Trophoblast cell (in vitro differentiated cells and primary cell): ENCODE measurements around the gene KRT32.

Source experiments
- DNase-seq, 2 donors: peaks; one replicate each; pipeline ENCODE4 v3.0.0-alpha.2; 2016
- H2AFZ ChIP-seq: 2 replicates; pipeline ENCODE4 v1.6.1; 2013; ENCODE audit warnings: low read length, moderate library complexity, mild to moderate bottlenecking; ENCODE audit not compliant: insufficient read depth, poor library complexity
- H2AK5ac ChIP-seq: 2 replicates; pipeline ENCODE4 v1.6.1; 2013; ENCODE audit warnings: mild to moderate bottlenecking, low read length
- H2BK120ac ChIP-seq: 2 replicates; pipeline ENCODE4 v1.6.1; 2013; ENCODE audit warnings: low read length, mild to moderate bottlenecking, moderate library complexity; ENCODE audit not compliant: insufficient read depth, poor library complexity
- H2BK12ac ChIP-seq: 2 replicates; pipeline ENCODE4 v1.6.1; 2013; ENCODE audit warnings: mild to moderate bottlenecking, low read length, moderate library complexity
- H2BK5ac ChIP-seq: 2 replicates; pipeline ENCODE4 v1.6.1; 2013; ENCODE audit warnings: low read length, low read depth, moderate library complexity, mild to moderate bottlenecking; ENCODE audit not compliant: poor library complexity
- H3K14ac ChIP-seq: 2 replicates; pipeline ENCODE4 v1.6.1; 2013; ENCODE audit warnings: mild to moderate bottlenecking, low read length
- H3K18ac ChIP-seq: 2 replicates; pipeline ENCODE4 v1.6.1; 2013; ENCODE audit warnings: mild to moderate bottlenecking, low read length
- H3K23ac ChIP-seq: 2 replicates; pipeline ENCODE4 v1.6.1; 2013; ENCODE audit warnings: low read length
- H3K27ac ChIP-seq: 2 replicates; pipeline ENCODE4 v1.5.1; 2013; ENCODE audit warnings: low read depth, mild to moderate bottlenecking, inconsistent platforms, low read length, moderate library complexity
- H3K27me3 ChIP-seq: 2 replicates; pipeline ENCODE4 v1.6.1; 2013; ENCODE audit warnings: inconsistent platforms, mild to moderate bottlenecking, low read length, moderate library complexity; ENCODE audit not compliant: insufficient read depth
- H3K36me3 ChIP-seq, 2 experiments: 1 replicate in 1 of 2; 2 replicates in 1 of 2; pipeline ENCODE4 v1.6.1; 2013; ENCODE audit warnings: low read length in 2 of 2, mild to moderate bottlenecking in 2 of 2, moderate library complexity in 1 of 2; ENCODE audit not compliant: insufficient read depth in 2 of 2, control insufficient read depth in 1 of 2
- H3K4ac ChIP-seq: 2 replicates; pipeline ENCODE4 v1.6.1; 2013; ENCODE audit warnings: low read depth, mild to moderate bottlenecking, low read length, moderate library complexity
- H3K4me1 ChIP-seq, 2 experiments: 1 replicate in 1 of 2; 2 replicates in 1 of 2; pipeline ENCODE4 v1.6.1; 2013; ENCODE audit warnings: low read length in 2 of 2, mild to moderate bottlenecking in 2 of 2, moderate library complexity in 1 of 2; ENCODE audit not compliant: insufficient read depth in 2 of 2, control insufficient read depth in 1 of 2
- H3K4me2 ChIP-seq: 2 replicates; pipeline ENCODE4 v1.6.1; 2013; ENCODE audit warnings: inconsistent platforms, mild to moderate bottlenecking, low read length, moderate library complexity
- H3K4me3 ChIP-seq: 2 replicates; pipeline ENCODE4 v1.5.1; 2013; ENCODE audit warnings: mild to moderate bottlenecking, low read depth, low read length, inconsistent platforms
- H3K79me1 ChIP-seq: one replicate; pipeline ENCODE4 v1.6.1; 2013; ENCODE audit warnings: low read length
- H3K79me2 ChIP-seq: 2 replicates; pipeline ENCODE4 v1.6.1; 2013; ENCODE audit warnings: low read length, mild to moderate bottlenecking; ENCODE audit not compliant: control insufficient read depth, insufficient read depth, poor library complexity
- H3K9ac ChIP-seq: 2 replicates; pipeline ENCODE4 v1.6.1; 2013; ENCODE audit warnings: mild to moderate bottlenecking, low read length
- H3K9me3 ChIP-seq: 2 replicates; pipeline ENCODE4 v1.6.1; 2013; ENCODE audit warnings: low read depth, mild to moderate bottlenecking, control low read depth, inconsistent platforms, low read length; ENCODE audit not compliant: insufficient read depth
- H4K12ac ChIP-seq: 2 replicates; pipeline ENCODE4 v1.6.1; 2013; ENCODE audit warnings: low read depth, mild to moderate bottlenecking, low read length, moderate library complexity
- H4K8ac ChIP-seq: 2 replicates; pipeline ENCODE4 v1.6.1; 2013; ENCODE audit warnings: low read depth, mild to moderate bottlenecking, low read length, moderate library complexity
- H4K91ac ChIP-seq: one replicate; pipeline ENCODE4 v1.6.1; 2013; ENCODE audit warnings: low read depth, mild to moderate bottlenecking, low read length, moderate library complexity
- WGBS: extraction: QIAGEN DNeasy Blood & Tissue Kit; methylation state at CpG from one replicate; pipeline ENCODE4 v1.1.7; 2013; ENCODE audit warnings: missing lambda C conversion rate; ENCODE audit not compliant: insufficient read length, insufficient coverage; ENCODE audit errors: extremely low coverage; 5-methylcytosine and 5-hydroxymethylcytosine counted together

KRT32 gene

DNA sequence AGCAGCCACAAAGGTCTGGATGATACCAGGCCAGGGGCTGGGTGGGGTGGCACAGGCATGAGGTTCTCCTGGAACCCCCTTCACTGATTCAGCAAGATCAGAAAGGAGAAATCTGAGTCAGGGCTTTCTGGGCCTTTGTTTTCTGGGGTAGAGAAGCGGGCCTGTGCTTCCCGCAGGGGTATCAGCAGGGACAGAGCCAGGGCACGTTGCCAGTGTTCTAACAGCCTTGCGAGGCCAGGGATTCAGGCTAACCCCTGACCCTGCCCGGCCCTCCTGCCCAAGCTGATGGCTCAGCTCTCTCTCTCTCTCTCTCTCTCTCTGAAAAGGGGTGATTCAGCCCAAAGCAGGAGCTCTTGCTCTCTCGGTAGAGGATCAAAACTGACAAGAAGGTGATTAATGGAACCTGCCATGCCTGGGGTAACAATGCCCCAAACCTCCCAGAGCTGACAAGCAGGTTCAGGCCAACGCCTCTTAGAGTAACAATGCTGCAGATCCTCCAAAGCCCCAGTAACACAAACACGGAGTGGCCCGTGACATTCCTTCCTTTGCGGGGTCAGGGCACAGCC lies 40.2 kb upstream of the KRT32 start:
- H3K79me1 ChIP-seq, result no peaks in the 10 kb centered on the region
- H3K14ac ChIP-seq, result no peak overlapping the region
- DNase-seq, result no peak
- no peak overlapping the region for H3K4ac ChIP-seq
- H2AFZ ChIP-seq, result no peak overlapping the region
- no peaks in the 10 kb centered on the region for H3K27me3 ChIP-seq
- no peak overlapping the region for H2BK12ac ChIP-seq
- no peak overlapping the region for H3K4me2 ChIP-seq
- H4K91ac ChIP-seq, result no peak overlapping the region
- no peak overlapping the region for H3K27ac ChIP-seq
- no peak overlapping the region for H2BK5ac ChIP-seq
- H3K9ac ChIP-seq, result no peak overlapping the region
- no peak overlapping the region for H3K18ac ChIP-seq
- no peaks in the 10 kb centered on the region for H3K79me2 ChIP-seq
- H2BK120ac ChIP-seq, result no peak overlapping the region
- no peak overlapping the region for H3K4me3 ChIP-seq
- H3K4me1 ChIP-seq, result peaks cover 3% of the 10 kb centered on the region in 2 experiments
- H3K9me3 ChIP-seq, result peaks cover 1% of the 10 kb centered on the region
- H2AK5ac ChIP-seq, result no peak overlapping the region
- no CpG with 5 or more reads among the region's 10 CpGs for WGBS
- no peak overlapping the region for H3K23ac ChIP-seq
- H4K8ac ChIP-seq, result no peak overlapping the region
- no peak overlapping the region for H4K12ac ChIP-seq
- H3K36me3 ChIP-seq, result no peaks in the 10 kb centered on the region

DNA sequence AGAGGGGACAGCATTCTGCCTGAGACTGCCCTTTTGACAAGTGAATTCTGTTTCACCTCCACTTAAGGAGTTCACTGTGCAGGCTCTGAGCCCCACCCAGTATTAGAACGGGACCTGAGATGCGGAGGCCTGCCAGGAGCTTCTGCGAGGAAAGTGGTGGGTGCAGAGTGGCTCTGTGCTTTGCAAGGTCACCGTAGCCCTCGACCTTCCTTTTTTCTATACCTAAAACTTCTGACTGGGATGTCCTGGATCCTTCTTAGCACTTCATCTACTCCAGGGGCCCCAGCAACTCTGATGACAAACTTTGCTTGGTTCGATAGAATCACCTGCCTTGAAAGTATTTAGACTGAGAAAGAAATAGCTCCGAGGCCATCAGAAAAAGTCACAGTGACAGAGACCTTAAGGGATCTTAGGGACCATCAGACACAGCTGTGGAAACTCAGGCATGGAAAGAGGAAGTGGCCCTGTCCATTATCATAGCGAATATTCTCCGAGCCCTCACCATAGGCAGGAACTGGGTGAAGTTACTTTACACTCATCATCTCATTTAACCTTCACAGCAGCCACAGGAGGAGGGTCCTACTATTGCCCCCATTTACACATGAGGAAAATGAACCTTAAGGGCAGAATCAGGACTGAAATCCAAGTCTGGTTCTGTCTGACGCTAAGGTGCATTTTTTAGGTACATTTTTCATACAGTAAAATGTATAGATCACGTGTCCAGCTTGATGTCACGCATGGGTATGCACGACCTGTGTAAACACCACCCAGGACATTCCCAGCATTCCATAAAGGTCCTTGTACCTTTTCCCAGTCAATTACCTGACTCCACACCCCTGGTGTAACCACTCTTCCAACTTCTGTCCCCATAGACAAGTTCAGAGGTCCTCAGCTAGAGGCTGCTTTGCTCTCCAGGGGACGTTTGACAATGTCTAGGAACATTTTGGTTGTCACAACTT lies 38.9 kb upstream of the KRT32 start:
- Histone ChIP-seq H3K18ac (no peak overlapping the region), H3K27ac (no peak overlapping the region), H2BK120ac (no peak overlapping the region), H3K14ac (no peak overlapping the region), H4K8ac (no peak overlapping the region), H3K9ac (no peak overlapping the region), H3K9me3 (peaks cover 1% of the 10 kb centered on the region), H3K27me3 (no peaks in the 10 kb centered on the region), H4K12ac (no peak overlapping the region), H2BK5ac (no peak overlapping the region), H2AK5ac (no peak overlapping the region), H3K4ac (no peak overlapping the region), H3K4me1 (peaks cover 2 to 3% of the 10 kb centered on the region in 2 experiments), H2BK12ac (no peak overlapping the region), H3K4me2 (no peak overlapping the region), H2AFZ (no peak overlapping the region), H4K91ac (no peak overlapping the region), H3K23ac (no peak overlapping the region), H3K79me1 (no peaks in the 10 kb centered on the region), H3K36me3 (no peaks in the 10 kb centered on the region), H3K4me3 (no peak overlapping the region), H3K79me2 (no peaks in the 10 kb centered on the region)
- DNase-seq, result peak; percentile 68 to 84
- no CpG with 5 or more reads among the region's 14 CpGs for WGBS

- Histone ChIP-seq H3K14ac (no peak within 1 kb of the TSS), H3K79me1 (no peaks in the 10 kb centered on the region), H3K4ac (no peak within 1 kb of the TSS), H2AFZ (no peak within 1 kb of the TSS), H4K12ac (no peak within 1 kb of the TSS), H4K8ac (no peak within 1 kb of the TSS), H3K4me3 (no peak within 1 kb of the TSS), H2BK5ac (no peak within 1 kb of the TSS), H3K23ac (no peak within 1 kb of the TSS), H3K27ac (no peak within 1 kb of the TSS), H3K36me3 (no peaks in the 10 kb centered on the region), H3K4me1 (peaks cover 0 to 6% of the 10 kb centered on the region in 2 experiments), H3K4me2 (no peak within 1 kb of the TSS), H3K9me3 (peaks cover 1% of the 10 kb centered on the region), H2AK5ac (no peak within 1 kb of the TSS), H3K9ac (no peak within 1 kb of the TSS), H2BK12ac (no peak within 1 kb of the TSS), H4K91ac (no peak within 1 kb of the TSS), H3K18ac (no peak within 1 kb of the TSS), H3K27me3 (no peaks in the 10 kb centered on the region), H3K79me2 (no peaks in the 10 kb centered on the region), H2BK120ac (no peak within 1 kb of the TSS)
- DNase-seq, result no peak
- no CpG with 5 or more reads among the region's 17 CpGs for WGBS
Measured at GRCh38 chr17:41505007-41505808, 38.0 kb upstream of the KRT32 start, which contains the start of gene KRT13. TSS of gene KRT13 (minus strand) at chr17:41505612. CDS start at chr17:41505550, 62 bp downstream.

GRCh38 chr17:41504246-41504977 lies 37.2 kb upstream of the KRT32 start:
- no CpG with 5 or more reads among the region's 8 CpGs for WGBS
- peaks cover 0 to 11% of the 10 kb centered on the region in 2 experiments for H3K4me1 ChIP-seq
- no peak overlapping the region for H4K8ac ChIP-seq
- H3K14ac ChIP-seq, result no peak overlapping the region
- H3K36me3 ChIP-seq, result no peaks in the 10 kb centered on the region
- H4K91ac ChIP-seq, result no peak overlapping the region
- H3K79me1 ChIP-seq, result no peaks in the 10 kb centered on the region
- no peak overlapping the region for H3K27ac ChIP-seq
- no peak overlapping the region for H4K12ac ChIP-seq
- peaks cover 1% of the 10 kb centered on the region for H3K9me3 ChIP-seq
- no peak overlapping the region for H3K9ac ChIP-seq
- no peak overlapping the region for H3K4me2 ChIP-seq
- no peak overlapping the region for H3K4me3 ChIP-seq
- H2BK5ac ChIP-seq, result no peak overlapping the region
- DNase-seq, result no peak
- no peak overlapping the region for H2BK12ac ChIP-seq
- no peak overlapping the region for H3K4ac ChIP-seq
- no peak overlapping the region for H2BK120ac ChIP-seq
- no peak overlapping the region for H3K18ac ChIP-seq
- H3K79me2 ChIP-seq, result no peaks in the 10 kb centered on the region
- H3K23ac ChIP-seq, result no peak overlapping the region
- no peaks in the 10 kb centered on the region for H3K27me3 ChIP-seq
- no peak overlapping the region for H2AK5ac ChIP-seq
- no peak overlapping the region for H2AFZ ChIP-seq
